ENCODE measurements around the gene MBL2.

The MBL2 gene

GRCh38 chr10:52772623-52773022 is at the start of gene MBL2:
Gene MBL2, minus strand, starts transcription at chr10:52772784. Its CDS starts 1,149 bp downstream, at chr10:52771635.
- DNase-seq = no peak

DNA sequence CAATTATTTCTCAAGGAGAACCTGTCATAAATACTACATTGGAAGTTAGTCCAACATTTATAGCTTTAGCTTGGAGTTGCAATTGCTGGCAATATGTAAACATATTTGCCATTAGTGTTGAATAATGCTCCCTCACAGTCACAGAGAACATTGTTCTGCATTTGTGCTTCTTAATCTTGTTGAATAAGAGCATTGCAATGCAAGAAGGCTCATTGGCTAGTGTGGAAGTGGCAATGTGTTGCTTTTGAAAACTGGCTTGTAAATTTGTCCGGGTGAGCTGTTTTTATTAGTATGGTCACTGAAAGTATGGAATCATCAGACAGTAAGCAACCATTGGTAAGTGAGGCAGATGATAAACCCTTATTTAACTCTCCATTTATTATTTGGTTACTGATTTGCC is 47.7 kb upstream of the MBL2 start:
- DNase-seq = no peak

DNA sequence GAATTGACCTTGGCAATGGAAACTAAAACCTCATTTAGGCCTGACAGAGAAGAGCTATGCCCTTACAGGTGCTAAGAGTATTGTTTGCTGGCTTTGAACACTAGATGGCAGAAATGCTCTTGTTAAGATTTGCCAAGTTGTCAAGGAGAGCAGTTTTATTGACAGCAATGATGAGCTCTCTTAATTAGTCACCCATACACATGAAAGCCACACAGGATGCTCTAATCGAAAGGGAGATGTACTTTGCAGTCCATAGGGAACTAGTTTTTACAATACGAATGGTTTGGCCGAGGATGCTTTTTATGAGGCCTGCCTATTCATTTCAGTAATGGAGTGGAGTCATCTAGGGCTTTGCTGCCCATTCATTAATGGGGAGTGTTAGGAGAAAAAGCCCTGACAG is 45.4 kb upstream of the MBL2 start:
- no peak for DNase-seq

DNA sequence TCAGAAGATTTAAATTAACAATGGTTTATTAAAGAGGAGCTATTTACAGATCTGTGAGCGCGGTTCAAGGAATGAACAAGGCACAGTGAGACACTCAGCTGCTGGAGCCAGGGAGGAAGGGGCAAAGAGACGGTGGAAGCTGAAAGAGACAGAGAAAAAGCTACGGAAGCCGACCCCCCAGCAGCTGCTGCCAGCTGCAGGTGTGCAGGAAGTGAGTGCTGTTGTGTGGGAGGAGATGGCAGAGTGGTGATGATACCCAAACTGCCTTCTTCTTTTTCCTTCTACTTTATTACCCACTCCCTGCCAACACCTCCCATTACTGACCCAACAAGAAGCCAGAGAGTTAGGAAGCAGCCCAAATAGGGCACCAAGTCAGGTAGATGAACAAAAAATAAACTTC is 41.9 kb upstream of the MBL2 start:
- DNase-seq = no peak

DNA sequence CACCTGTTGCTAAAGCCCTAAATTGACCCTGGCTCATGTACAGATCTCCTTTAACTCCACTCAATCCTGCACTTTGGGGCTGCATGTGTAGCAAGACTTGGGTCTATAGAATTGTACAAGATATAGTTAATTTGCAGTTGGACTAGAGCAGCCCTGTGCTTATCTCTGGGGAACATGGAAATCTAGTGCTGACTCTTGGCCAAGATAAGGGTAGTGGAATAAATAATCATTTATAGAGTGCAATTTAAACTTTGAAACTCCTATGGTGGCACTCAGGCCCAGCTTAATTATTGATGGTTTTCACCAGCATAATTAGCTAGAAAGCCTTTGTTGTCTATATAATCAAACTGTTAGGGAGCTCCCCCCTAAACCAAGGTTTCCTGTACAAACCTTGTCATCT is 39.2 kb upstream of the MBL2 start:
- DNase-seq = no peak

- DNase-seq = no peak
Observed at GRCh38 chr10:52810761-52811160, 38.2 kb upstream of the MBL2 start.

- no peak for DNase-seq
Observed at GRCh38 chr10:52807803-52808202, 35.2 kb upstream of the MBL2 start.

DNA sequence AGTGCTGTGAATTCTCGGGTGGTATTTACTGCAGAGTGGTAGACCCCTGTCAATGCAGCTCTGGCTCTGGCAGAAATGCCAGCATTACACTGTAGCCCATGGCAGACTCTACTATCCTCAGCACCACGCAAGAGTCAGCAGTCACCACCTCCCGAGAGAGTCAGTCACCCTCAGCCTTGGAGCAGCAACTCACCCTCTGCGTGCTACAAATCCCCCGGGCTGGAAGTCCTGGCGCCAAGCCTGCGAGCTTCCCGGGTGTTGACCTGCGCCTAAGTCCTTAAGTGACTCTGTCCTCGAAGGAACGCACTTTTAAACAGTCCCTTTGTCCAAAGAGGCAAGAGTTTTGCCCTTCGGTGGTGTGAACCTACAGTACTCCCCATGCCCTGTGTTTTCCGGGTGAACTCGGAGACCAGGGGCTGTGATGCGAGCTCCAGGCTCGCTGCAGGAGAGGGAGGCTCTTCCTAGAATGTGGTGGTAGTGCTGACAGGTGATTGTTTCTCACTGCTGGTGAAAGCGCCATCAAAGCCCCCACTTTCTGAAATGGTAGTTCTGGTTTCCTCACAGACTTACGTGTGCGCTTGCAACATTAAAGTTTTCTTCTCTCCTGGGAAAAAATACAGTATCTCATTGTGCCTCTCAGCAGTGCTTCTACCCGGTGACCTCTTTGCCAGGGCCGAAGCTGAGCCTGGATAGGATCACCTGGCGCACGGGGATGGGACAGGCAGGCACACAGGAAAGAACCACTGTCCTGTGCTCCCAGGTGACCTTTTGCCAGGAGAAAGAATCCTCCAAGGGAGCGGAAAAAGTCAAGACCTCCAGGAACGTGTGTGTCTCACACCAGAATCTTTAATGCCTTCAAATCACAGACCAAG is 33.1 kb upstream of the MBL2 start:
- DNase-seq = no peak

GRCh38 chr10:52801947-52802346 is 29.4 kb upstream of the MBL2 start:
- no peak for DNase-seq

- no peak for DNase-seq
Observed at GRCh38 chr10:52786098-52786497, 13.5 kb upstream of the MBL2 start.

DNA sequence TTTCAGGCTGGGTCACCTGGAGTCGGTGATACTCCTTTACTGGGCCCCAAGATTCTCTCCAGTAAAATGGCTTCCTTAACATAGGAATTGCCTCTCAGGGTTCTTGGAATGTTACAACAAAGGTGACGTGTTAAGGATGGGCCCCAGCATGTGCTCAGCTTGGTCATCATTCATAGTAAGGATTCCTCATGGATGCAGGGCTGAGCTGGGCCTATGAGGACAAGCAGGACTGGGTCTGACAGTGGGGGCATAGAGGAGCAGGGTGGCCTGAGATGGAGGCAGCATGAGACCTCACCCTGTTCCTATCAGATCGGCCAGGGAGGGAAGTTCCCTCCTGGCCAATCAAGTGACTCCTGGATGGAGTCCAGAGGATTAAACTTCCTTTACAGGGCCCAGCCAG is 12.8 kb upstream of the MBL2 start:
- DNase-seq = no peak

- DNase-seq = no peak
Observed at GRCh38 chr10:52783726-52784125, 11.1 kb upstream of the MBL2 start.

- no peak for DNase-seq
Observed at GRCh38 chr10:52782554-52782953, 10.0 kb upstream of the MBL2 start.

- DNase-seq = no peak
Observed at GRCh38 chr10:52780391-52781155, 8.0 kb upstream of the MBL2 start.

DNA sequence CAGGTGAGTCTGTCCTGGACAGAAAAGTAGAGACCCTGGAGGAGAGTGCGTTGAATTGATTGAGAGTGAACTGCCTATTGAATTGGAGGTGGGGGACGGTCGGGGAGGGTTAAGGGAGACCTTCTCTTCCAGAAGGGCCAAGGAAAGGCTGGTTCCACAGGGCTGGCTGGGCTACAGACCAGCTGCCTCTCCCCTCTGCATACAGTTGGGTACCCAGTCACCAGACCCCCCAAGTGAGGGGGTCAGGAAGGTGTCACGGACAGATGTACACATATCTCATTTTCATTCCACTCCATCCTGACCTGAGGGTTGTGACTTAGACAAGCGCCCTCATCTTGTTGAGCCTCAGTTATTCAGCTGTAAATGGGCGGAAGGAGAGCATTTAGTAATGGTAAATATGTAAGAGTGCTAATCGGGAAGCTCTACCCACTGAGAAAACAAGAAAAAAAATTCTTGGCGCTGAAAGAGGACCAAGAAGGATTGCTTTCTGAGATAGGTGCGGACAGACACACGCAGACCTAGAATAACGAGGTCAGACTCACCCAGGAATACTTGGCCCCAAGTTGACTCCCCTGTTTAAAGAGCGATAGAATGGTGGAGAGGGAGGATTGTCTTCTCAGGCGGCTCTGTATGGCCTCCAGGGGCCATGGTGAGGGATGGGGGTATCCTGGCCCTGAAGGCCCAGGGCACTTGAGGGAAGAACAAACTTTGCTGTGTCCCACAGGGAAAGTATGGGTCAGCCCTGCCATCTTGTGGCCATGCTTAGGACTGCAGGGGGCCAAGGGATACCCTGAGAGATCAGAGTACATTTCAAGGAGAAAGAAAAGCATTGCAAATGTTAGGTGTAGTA is 7.2 kb upstream of the MBL2 start:
- DNase-seq = no peak

DNA sequence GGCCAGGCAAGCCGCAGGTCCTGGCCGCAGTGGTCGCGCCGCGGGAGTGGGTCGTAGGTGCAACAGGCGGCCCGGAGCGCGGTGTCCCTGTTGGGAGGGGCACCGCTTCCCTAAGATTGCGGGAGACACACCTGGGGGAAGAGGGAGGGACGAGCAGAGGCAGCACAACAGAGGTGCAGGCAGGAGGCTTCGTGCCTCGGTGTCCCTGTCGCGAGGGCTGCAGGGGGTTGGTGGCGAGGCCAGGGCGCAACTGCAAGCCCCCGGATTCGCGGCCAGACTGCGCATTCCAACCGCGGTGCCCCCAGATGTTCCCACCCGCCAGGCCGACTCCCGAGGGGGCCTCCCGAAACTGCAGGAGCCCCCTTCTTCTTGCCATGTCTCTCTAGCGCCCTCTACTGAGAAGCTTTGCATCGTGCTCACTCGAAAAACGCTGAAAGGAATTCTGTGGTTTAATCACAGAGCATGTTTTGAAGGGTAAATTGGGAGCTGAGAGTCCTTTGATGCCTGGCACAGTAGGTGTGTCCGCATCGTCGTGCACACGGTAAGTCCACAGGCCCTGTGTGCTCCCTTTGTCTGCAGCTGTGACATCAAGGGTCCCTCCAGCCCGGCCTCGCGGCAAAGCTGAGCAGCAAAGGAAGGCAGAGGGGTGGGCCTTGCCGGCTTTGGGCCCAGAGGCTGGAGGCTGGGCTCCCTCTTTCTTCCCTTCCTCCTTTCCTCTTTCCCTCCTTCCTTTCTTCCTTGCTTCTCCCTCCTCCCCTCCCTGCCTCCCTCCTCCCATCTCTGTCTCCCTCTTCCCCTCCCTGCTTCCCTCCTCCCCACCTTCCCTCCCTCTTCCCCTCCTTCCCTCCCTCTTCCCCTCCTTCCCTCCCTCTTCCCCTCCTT is 6.2 kb upstream of the MBL2 start:
- no peak for DNase-seq

DNA sequence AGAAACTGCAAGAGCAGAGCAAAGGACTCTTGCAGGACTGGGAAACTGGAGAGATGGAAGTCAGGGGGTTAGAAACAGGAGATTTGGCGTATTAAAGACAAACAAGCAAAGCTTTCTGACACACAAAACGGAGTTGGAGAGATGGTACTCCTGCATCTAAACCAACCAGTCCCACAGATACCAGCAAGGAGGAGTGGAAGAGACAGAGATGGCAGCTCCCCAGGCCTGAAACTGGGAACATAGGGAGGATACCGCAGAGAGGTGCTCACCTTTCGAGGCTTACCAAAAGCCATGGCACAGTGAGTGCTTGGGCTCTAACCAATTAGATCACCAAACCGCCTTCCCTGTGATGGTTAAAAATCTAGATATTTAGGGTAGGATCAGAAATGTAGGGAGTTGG is 4.8 kb upstream of the MBL2 start:
- no peak for DNase-seq

- no peak for DNase-seq
Observed at GRCh38 chr10:52776471-52776903, 3.9 kb upstream of the MBL2 start.

DNA sequence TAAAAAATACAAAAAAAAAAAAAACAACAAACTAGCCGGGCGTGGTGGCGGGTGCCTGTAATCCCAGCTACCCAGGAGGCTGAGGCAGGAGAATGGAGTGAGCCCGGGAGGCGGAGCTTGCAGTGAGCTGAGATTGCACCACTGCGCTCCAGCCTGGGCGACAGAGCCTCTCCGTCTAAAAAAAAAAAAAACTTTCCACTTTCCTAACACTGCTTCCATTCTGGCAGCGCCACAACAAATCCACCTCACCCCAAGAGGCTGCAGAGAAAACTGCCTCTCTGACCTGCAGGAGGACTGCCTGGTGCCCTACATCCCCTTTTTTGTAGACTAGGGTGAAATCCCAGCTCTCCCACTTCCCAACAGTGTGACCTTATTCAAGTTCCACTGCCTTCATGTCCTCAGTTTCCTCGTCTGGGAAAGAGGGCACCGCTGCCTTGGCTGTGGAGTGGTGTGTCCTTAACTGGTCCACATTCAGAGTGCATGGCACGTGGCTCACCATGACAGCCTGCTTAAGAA is 2.6 kb upstream of the MBL2 start:
- no peak for DNase-seq

DNA sequence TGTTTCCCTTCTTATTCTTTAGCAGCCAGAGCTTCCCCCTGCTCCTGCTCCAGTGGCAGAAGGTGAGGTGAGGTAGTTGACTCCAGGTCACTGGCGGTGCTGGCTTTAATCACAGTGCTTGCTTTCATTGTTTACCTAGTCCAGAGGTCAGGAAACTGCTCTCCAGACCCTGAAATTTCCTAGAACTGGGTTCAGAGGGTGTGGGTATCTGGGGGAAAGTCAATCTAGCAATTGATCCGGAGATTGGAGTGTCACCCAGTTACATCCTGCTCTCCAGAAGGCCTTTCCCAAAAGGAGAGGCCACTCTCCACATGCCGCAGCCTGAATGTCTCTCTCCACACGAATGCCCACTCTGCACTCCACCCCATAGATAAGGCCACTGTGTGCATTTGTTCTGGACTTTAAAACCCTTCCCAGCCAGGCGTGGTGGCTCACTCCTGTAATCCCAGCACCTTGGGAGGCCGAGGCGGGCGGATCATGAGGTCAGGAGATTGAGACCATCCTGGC is 2.1 kb upstream of the MBL2 start:
- no peak for DNase-seq

GRCh38 chr10:52774182-52774581 is 1.6 kb upstream of the MBL2 start:
- DNase-seq = no peak

Data from cortex of kidney (tissue), 1 donor.